HG03139 (cell line): Measurements from ENCODE around the gene SUN5.

Experiments used
- ATAC-seq: cut with Tn5 transposase; IDR thresholded peaks from one replicate; pipeline ENCODE4 v1.9.1; 2021; ENCODE audit not compliant: unreplicated experiment

Gene SUN5

DNA sequence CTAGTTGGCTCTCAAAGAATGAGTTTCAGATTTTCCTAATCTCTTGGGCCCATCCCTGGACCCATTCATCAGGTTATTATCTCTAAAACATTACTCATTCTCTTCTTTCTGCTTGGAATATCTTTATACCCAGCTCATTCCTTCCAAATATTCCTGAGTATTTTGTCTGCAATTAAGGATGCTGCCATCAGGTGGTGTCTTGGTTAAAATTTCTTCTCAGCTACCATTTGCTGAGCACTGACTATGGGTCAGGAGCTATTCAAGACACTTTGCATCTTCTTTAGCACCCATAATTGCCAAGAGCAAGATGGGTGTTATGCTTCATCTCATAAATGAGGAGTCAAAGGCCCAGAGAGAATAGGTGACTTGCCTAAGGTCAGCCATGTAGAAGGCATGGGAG lies 8.4 kb downstream of the SUN5 start:
- ATAC-seq = no peak

DNA sequence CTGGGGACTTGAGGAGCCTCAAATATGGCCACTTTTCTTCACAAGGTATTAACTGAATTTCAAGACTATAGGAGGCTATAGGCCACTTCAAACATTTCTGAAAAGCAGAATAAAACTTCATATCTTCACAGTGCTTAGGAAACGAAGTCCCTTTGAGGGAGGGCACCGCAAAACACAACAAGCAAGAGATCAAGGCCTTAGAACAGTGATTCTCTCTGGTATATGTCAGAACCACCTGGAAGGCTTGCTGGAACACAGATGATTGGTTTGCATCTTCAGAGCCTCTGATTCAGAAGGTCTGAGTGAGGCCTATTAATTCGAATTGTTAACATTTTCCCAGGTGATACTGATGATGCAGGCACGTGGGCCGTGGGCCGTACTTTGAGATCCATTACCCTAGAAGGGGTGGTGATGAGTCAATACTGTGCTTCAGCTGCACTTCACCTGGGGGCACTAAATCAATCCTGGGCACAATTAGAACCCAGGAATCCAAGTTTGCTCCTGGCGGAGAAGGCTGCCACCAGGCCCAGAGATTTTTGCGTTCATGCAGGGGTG lies 10.7 kb downstream of the SUN5 start:
- ATAC-seq = no peak

DNA sequence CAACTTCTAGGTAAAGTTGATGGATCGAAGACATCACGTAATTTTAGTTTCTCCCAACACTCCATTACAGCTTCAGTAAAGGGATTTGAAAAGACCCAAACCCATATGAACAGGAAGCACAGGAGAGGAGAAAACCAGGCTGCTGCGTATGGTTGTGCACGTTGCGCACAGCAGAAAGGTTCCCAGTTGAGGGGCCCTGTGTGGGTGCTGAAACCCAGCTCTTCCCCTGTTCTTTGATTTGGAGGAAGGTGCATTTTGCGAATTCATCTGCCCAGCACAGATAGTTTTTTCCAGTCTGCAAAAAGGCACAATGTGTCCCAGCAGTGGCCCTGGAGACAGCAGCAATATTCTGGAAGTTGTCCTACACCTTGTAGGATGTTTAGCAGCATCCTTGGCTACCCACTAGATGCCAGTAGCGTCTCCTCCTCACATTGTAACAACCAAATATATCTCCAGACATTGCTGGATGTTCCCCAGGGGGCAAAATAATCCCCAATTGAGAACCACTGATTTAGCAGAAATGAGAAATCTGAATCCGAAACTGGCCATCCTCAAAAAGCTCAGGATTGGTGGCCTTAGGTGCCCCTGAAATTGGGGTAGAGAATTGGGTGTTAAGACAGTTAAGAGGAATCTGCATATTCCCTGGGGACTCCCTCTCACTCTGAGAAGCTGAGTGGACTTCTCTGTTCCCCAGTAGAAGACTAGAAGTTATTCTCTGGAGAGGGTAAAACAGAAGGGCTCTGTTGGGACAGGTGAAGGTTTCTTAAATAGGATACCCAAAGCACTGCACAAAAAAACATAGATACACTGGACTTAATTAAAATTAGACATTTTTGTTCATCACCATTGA lies 12.2 kb downstream of the SUN5 start:
- no peak for ATAC-seq

DNA sequence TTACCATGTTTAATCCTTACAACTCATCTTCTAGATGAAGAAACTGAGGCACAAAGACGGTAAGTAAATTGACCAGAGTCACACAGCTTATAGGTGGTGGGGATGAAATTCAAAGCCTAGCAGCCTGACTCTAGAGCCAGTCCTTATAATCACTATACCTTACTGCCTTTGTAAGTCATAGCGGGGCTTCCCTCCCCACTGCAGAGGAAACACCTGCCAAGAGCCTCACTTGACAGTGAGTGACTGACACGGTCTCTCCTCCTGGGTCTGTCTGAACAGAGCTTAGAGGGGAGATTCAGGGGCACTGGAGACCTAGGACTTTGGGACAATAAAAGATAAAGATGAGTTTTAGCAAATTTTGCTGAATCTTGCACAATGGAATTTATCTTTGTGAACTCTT lies 12.8 kb downstream of the SUN5 start:
- ATAC-seq = no peak

DNA sequence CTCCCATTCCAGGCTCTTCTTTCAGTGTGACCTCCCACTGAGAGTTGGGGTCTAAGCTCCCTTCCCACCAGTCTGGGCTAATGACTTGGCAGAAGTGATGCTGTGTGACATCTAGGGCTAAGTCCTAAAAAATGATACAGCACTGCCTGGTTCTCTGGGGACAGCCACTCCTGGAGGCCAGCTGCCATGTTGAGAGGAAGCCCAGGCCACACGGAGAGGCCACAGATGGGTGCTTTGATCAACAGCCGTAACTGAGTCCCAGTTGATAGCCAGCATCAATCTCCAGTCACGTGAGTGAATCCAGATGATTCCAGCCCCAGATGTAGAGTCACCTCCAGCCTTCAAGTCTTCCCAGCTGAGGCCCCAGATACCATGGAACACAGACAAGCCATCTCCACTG lies 13.8 kb downstream of the SUN5 start:
- no peak for ATAC-seq

DNA sequence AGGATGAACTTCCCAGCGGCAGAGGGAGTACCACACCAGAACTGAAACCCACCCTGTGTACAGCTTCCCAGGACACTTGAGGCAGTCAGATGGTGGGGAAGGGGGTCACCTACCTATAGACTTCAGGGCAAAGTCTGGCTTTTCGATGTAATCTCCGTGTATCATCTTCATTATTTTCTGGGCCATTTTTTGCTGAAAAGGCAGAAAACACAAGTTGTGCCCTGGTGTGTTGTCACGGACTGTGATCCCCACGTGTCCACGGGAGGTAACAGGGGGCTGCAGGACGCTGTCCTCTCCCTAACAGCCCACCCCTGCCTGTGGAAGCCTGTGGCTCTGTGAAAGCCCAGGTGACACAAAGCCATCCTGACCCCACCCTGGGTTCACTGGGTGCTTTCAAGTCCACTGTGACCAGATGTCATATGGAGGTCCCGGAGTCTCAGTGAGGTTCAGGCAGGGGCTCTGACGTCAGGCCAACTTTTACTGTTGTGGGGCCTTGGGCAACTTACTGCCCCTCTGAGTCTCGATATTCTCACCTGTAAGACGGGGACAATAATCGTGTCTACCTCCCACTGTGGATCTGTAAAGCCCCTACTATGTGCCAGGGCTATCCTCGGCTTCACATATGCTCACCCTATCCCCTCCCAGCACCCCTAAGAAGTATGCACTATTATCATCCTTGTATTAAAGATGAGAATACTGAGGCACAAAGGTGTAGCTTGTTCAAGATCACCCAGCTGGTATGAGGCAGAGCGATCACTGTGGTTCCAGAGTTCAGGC lies 14.5 kb downstream of the SUN5 start:
- no peak for ATAC-seq

DNA sequence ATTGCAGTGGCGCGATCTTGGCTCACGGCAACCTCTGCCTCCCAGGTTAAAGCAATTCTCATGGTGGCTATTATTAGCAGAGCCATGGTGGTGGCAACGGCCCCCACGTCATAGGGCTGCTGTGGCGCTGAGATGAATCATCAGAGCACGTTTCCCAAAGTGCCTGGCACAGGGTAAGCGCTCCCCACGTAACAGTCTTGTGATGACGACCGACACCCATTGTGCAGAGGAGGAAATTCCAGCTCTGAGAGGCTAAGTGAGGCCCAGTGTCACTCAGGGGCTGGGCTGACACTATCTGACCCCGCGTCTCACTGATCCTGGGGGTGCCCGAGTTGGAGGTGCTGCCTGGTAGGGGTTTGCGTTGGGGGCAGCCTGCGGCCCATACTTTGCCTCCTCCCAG lies 16.2 kb downstream of the SUN5 start:
- ATAC-seq = no peak

DNA sequence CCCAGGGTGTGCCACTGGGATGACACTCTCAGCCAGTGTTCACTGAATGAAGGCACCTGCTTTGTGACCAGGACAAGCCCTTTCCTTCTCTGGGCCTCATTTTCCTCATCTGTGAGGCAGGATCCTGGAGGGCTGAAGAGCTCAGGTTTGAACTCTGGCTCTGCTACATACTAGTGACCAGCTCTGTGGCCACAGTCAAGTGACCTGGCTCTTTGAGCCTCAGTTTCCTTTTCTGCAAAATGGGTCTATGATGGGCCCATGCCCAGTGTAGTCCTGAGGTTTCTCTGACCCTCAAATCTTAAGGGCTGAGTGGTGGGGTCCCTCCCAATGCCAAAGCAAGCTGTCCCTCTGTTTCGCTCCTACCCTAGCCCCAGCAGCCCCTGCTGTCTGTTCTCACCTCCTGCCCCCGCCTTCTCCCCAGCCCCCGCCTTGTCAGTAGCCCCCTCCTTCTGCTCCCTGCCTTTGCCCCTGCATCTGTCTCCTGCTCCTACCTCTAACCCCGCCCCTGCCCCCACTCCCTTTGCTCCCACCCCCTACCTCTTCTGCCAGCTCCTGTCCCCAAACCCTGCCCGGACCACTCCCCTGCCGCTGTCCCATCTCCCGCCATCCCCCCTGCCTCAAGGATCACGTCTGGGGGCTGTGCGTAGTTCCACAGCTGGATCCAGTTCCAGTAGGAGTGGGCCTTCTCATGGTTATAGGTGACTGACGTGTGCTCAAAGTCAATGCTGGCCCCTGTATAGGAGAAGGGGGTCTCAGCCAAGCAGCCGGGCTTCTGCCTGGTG lies 17.0 kb downstream of the SUN5 start:
- no peak for ATAC-seq

DNA sequence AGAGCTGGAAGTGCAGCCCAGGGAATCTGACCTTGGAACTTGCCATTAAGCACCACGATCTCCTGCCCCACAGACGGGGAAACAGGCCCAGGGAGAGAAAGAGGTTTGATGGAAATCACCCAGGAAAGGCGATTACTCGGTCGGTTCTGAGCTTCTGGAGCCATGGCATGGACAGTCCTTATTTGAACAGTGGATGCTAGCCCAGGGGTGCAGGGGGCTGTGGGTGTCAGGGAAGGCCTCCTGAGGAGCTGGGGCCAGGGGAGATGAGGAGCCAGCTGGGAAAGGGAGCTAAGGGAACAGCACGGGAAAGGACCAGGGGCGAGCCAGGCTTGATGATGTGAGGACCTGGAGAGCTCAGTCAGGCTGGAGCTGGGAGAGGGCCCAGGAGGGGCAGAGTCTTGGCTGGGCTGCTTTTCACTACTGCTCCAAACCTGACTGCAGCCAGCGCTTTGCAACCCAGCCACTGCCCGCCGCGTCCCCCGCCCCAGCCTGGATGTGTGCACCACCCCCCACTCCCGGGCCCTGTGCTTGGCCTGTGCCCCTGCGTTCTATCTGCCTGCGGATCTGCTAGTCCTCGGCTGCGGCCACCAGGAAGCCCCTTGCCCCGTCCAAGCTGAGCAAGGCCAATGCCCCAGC lies 17.8 kb downstream of the SUN5 start:
- no peak for ATAC-seq

DNA sequence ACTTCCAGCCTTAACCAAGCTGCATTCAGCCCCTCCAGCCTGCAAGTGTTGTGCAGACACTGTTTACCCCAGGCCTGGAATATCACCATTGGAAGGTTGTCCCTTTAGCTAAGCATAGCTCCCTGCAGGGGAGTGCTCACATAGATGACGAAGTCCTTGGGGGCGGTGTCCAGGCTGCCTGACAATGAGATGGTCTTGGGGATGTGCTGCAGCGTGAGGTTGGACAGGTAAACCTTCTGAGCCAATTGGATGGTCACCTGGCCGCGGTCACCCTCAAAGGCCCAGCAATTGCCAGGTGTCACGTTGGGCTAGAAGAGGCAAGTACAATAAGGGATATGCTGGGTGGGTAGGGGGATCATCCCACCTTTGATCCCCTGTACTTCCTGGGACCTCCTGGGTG lies 18.6 kb downstream of the SUN5 start:
- no peak for ATAC-seq

DNA sequence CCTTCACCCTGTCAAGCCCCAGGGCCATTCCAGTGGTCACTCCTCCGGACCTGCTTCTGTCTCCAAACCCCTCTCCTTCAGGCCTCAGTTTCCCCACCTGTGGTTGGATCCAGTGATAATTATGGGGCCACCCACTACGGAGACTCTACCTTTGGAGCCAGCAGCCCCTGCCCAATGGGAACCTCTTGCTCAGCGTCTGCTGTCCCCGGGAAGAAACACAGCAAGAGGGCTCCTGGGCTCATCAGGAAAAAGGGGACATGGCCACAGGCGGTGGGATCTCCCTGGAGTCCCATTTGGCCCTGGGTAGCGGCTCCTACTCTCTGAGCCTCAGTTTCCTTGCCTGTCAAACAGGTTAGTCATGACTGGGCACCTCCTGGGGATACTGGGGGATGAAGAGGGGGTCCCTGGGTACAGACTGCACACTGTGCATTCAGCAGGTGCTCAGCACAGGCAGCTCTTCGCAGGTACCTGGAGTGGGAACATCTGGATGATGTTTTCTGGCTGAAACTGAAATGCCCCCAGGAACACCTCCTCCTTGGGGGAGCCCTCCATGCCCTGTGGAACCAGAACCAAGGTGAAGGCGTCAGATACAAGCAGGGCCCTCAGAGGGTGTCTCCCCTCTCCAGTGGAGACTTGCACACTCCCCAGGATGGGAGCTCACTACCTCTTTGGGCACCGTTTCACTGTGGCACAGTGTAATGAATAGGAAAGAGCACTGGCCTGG lies 19.4 kb downstream of the SUN5 start:
- no peak for ATAC-seq

DNA sequence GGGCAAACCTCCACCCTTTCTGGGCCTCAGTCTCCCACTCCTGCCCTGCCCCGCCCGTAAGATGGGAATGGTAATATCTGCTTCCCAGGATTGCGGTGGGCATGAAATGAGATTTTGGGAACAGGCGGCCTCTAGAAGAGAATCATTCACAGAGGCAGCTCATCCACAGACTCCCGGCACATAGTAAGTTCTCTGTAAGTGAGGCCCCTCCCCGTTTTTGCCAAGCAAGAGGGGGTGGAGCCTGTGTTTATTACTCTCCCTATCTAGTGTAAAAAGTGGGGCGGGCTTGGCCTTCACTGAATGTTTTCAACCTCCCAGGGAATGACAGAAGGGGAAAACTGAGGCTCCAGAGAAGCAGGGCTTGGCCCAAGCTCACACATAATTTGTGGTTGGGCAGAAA lies 20.0 kb downstream of the SUN5 start:
- ATAC-seq = no peak

DNA sequence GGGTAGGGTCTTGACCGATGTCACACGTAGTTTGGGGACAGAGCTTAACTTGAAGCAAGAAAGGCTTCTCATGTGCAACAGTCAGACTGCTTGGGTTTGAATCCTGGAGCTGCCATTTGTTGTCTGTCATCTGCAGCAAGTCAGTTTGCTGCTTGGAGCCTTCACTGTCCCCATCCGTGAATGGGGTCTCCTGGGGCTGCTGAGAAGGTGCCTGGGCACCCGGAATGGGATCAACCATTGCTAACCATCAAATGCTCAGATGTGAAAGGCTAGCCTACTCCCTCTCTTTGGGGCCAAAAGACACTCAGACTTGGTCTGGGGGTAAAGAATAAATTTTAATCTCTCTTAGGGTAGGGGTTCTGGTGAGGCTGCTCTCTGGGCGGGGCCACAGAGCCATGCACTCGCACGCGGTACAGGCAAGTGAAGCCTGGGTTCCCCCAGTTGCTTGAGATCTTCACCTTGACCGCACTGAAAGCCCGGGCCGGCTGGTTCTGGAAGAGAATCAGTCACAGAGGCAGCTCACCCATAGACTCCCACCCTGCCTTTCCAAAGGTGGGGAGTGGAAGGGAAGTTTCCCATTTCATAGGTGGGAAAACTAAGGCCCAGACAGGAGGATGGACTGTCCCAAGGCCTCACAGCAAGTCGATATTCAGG lies 20.6 kb downstream of the SUN5 start:
- ATAC-seq = no peak

DNA sequence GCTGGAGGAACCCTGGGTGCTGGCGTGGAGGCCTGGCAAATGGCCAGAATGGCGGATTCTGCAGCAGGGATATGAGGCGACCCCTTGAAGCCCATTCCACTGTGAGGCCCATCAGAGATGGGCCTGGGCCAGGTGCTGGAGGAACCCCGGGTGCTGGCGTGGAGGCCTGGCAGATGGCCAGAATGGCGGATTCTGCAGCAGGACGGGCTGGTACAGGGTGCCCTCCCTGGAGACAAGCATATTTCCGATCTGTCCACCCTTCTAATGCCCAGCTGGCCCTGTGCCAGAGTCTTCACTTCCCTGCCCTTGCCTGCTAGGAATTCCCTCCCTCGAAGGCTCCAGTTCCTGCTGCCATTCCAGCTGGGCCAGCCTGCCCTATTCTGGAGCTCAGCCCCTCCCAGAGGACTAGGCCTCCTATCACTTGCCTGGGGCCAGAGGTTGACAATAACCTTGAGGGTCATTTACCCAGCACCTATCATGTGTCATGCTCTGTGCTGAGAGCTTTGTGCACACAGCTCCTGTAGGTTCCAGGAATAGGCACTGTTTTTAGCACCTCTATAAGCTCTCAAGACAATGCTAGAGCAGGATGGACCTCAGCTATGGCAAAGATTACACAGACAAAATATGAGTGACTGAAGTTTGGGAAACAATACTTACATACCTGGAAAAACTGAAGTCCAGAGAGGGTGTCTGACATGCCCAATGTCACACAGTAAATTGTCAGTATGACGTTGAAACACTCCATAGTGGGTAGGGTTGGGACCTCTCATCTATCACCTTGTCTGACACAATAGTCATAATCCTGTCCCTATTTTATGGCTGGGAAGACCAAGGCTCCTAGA lies 21.4 kb downstream of the SUN5 start:
- ATAC-seq = no peak

DNA sequence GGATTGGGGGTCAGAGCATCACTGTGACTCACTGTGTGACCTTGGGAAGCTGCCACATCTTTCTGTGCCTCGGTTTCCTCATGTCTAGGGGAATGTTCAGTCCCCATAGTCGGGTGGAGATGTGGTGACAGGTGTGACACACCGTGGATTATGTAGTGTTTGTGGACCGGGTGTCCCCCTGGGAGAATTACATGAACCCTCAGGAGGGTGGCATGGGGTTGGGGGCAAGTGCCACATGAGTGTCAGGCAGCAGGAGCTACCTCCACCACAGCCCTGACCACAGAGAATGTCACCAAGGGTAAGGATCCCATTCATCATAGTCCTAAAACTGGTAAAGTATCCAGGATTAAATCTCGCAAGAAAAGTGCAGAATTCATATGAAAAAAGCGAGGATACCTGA lies 23.2 kb downstream of the SUN5 start:
- ATAC-seq = no peak

DNA sequence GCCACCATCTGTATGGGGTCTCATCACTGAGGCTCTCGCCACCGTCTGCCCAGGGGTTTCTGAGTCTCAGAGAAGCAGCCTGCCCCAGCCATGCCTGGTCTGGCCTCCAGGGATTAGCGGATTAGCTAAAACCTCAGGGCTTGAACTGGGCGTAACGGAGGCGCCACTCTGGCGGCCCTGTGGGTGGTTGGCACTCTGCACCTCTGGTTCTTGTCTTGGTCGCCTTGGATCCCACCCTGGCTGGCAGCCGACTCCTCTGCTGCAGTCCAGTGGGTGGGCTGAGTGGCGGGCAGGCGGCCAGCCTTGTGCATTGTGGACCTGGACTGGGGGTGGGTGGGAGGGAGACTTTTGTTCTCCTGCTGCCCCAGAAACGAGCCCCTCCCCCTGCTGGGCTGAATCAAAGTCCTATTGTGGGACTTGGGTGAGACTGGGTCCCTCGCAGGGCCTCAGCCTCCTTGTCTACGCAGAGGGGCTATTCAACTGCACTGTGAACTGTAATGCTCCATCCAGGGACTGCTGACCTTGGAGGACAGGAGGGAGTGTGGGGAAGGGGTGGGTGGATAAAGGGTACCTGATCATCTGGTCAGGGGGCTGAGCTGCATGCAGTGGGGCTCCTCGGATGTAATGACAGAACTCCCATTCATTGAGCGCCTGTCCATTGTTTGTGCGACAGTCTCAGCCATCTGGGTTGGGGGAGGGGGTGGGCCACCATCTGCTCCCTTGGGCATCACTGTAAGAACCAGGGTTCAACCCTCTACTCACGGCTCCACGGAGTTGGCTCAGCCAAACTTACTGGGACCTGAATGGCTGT lies 23.9 kb downstream of the SUN5 start:
- no peak for ATAC-seq

DNA sequence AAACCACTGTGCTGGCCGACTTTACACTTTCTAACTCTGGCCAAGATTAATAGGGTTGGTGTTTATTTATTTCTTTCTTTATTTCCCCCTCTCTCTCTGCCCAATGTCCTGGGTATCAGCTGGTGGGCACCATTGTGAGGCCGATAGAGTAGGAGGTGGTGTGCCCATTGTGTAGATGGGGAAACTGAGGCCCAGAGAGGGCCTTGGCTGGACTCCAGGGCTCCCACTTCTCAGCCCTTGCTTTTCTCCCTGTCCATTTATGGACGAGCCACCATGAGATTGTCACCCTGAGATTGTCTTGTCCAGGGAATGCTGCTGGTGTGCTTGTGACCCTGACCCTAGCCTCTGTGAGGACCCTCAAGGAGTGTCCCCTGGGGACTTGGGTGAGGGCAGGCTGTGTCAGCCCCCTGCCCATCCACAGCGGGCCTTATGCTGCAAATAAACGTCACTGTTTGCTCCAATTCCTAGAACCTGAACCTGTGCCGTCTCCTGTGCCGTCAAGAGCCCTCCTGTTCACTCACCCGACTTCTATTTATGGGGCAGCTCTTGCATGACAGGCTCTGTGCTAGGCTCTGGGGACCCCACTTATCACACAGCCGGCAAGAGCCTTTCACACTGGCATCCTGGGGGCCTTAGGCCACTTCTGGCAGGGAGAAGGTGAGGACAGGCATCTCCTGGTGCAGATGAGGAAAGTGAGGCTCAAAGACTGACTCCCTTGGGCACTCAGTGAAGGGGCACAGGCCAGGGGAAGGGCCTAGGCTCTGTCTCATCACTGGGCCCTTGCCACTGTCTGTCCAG lies 24.8 kb downstream of the SUN5 start:
- ATAC-seq = no peak
